Bronchial epithelial cell (primary cell): ENCODE results near the gene AGBL4. TPM values are rescaled to one million over a fixed set of nuclear protein-coding genes. Genes with fewer than 3 reads are reported as not detected.

Experiments used
- DNase-seq: peaks from one replicate; pipeline ENCODE4 v3.0.0-alpha.2; 2010; ENCODE audit warnings: low read depth
- FAIRE-seq: peaks from 2 replicates; lab custom pipeline; 2011; peaks lifted over from hg19 to GRCh38; lab: Jason Lieb, UNC
- H3K27me3 ChIP-seq: 2 replicates; pipeline ENCODE4 v1.5.1; 2011; ENCODE audit warnings: low read length; ENCODE audit not compliant: control insufficient read depth, insufficient read depth
- H3K36me3 ChIP-seq: 2 replicates; pipeline ENCODE4 v1.5.1; 2011; ENCODE audit warnings: low read length; ENCODE audit not compliant: control insufficient read depth, insufficient read depth
- H3K4me3 ChIP-seq: 2 replicates; pipeline ENCODE4 v1.5.1; 2011; ENCODE audit warnings: mild to moderate bottlenecking, low read depth, low read length, control low read depth
- CTCF ChIP-seq: IDR thresholded peaks from 2 replicates; pipeline ENCODE4 v1.5.1; 2011; ENCODE audit warnings: mild to moderate bottlenecking, moderate library complexity, low read length, control low read depth, inconsistent platforms; ENCODE audit not compliant: insufficient read depth, severe bottlenecking
- total RNA-seq: library from RNA; depleted of rRNA; stranded (reverse); fragments of >200 nt; gene quantifications from 2 replicates; pipeline ENCODE4 v1.2.1, GENCODE V29; 2014

The AGBL4 gene
- total RNA-seq, 1 donor from 2014 or later: not detected

- DNase-seq (no peak), FAIRE-seq (no peak)
- no peak overlapping the region for H3K4me3 ChIP-seq
- TF ChIP-seq CTCF: no peak
- no peaks in the 10 kb centered on the region for H3K27me3 ChIP-seq
- H3K36me3 ChIP-seq: no peaks in the 10 kb centered on the region
Measured at GRCh38 chr1:48602349-48602748, 1421.4 kb downstream of the AGBL4 start.

GRCh38 chr1:48600182-48600581, 1423.6 kb downstream of the AGBL4 start:
- H3K4me3 ChIP-seq: no peak overlapping the region
- DNase-seq: no peak
- no peak for TF ChIP-seq CTCF
- H3K27me3 ChIP-seq: no peaks in the 10 kb centered on the region
- no peak for FAIRE-seq
- H3K36me3 ChIP-seq: no peaks in the 10 kb centered on the region

GRCh38 chr1:48597663-48598062, 1426.1 kb downstream of the AGBL4 start:
- no peak overlapping the region for H3K4me3 ChIP-seq
- no peaks in the 10 kb centered on the region for H3K36me3 ChIP-seq
- no peak for TF ChIP-seq CTCF
- DNase-seq: no peak
- no peaks in the 10 kb centered on the region for H3K27me3 ChIP-seq
- FAIRE-seq: no peak

GRCh38 chr1:48596046-48596445, 1427.7 kb downstream of the AGBL4 start:
- H3K36me3 ChIP-seq: no peaks in the 10 kb centered on the region
- H3K4me3 ChIP-seq: no peak overlapping the region
- DNase-seq: no peak
- FAIRE-seq: no peak
- TF ChIP-seq CTCF: no peak
- H3K27me3 ChIP-seq: no peaks in the 10 kb centered on the region

GRCh38 chr1:48595613-48596012, 1428.1 kb downstream of the AGBL4 start:
- Histone ChIP-seq H3K36me3 (no peaks in the 10 kb centered on the region), H3K4me3 (no peak overlapping the region), H3K27me3 (no peaks in the 10 kb centered on the region)
- DNase-seq (no peak), FAIRE-seq (no peak)
- no peak for TF ChIP-seq CTCF

- Histone ChIP-seq H3K27me3 (no peaks in the 10 kb centered on the region), H3K4me3 (no peak overlapping the region), H3K36me3 (no peaks in the 10 kb centered on the region)
- FAIRE-seq (no peak), DNase-seq (no peak)
- TF ChIP-seq CTCF: no peak
Measured at GRCh38 chr1:48592330-48592729, 1431.4 kb downstream of the AGBL4 start.
